Endothelial cell of hepatic sinusoid (primary cell): ENCODE measurements around the gene SNTA1.
"Not testable (repeated sequence)": the region's sequence is repeated elsewhere in the genome, so short reads cannot be mapped to it uniquely, and the experiment has no call there.

Experiments used
- in situ Hi-C: cut with HindIII; loops from 2 replicates; pipeline ENCODE4 v1.10.0; 2017; ENCODE audit warnings: low sequenced_read_pairs

SNTA1 gene

GRCh38 chr20:33466303-33466646 lies 22.7 kb upstream of the SNTA1 start:
- in situ Hi-C loops, result no loop called here

GRCh38 chr20:33465481-33466302 lies 22.1 kb upstream of the SNTA1 start:
- in situ Hi-C loops, result no loop called here

- in situ Hi-C loops, result not testable (repeated sequence)
These were observed 21.2 kb upstream of the SNTA1 start for GRCh38 chr20:33464759-33465158.

DNA sequence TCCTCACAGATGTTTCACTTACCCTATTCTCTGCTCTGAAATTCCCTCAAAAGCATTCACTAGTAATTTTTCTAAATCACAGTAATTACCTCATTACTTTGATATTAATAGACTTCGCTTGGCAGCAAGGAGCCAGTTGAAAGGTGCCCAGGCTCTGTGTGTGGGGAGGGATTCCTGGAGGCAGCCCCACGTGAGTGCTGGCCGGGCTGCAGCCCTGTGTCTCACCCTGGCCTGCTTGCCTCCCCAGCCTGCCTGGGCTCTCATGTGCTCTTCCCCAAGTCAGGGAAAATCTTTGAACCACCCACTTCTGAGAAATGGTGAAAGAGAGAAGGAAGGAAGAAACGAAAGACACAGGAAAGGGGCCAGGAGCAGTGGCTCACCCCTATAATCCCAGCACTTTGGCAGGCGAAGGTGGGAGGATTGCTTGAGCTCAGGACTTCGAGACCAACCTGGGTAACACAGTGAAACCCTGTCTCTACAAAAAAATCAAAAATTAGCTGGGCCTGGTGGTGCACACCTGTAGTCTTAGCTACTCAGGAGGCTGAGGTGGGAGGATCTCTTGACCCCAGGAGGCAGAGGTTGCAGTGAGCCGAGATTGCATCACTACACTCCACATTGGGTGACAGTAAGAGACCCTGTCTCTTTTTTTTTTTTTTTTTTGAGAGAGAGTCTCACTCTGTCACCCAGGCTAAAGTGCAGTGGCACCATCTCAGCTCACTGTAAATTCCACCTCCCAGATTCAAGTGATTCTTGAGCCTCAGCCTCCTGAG lies 20.0 kb upstream of the SNTA1 start:
- in situ Hi-C loops, result no loop called here

DNA sequence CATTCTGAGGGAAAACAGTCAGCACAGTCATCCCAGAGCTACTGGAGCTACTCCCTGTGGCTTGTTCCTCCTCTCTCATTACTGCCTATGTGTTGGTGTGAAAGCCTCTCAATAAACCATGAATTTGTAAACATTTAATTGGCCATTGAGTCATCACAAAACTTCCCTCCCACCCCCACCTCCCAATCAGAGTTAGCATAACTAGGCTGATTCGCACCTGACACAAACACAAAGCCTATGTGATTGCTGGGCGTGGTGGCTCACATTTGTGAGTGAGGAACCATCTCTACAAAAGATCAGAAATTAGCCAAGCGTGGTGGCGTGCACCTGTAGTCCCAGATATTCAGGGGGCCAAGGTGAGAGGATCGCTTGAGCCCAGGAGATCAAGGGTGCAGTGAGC lies 17.1 kb upstream of the SNTA1 start:
- in situ Hi-C loops, result no loop called here

GRCh38 chr20:33459599-33459998 lies 16.0 kb upstream of the SNTA1 start:
- in situ Hi-C loops, result no loop called here

GRCh38 chr20:33456916-33457642 lies 13.5 kb upstream of the SNTA1 start:
- in situ Hi-C loops, result not testable (repeated sequence)

GRCh38 chr20:33450867-33451266 lies 7.3 kb upstream of the SNTA1 start:
- in situ Hi-C loops, result no loop called here

DNA sequence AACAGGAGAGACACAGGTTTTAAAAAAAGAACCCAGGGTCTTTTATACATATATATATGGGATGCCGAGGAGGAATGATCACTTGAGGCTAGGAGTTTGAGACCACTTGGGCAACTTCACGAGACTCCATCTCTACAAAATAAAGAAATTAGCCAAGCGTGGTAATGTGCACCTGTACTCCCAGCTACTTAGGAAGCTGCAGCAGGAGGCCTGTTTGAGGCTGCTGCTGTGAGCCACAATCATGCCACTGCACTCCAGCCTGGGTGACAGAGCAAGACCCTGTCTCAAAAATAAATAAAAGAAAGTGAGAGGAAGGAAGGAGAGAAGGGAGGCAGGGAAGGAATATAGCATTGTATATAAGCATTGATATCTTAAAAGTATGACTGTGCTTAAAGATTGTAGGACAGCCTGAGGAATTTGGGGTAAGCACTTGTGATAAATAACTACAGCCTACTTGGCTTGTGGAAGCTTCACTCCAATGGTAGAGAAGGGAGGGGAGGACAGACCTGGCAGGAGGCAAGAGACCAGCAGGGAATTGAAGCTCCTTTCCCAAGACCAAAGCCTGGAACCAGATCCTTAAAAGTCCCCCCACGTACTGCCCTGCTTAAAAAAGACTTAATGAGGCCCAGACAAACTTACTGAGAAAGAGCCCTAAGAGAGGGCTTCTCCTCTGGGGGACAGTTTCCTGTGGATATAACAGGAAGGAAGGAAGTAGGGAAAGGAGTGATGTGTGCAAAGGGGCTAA lies 2.5 kb upstream of the SNTA1 start:
- in situ Hi-C loops, result loop anchor here (5.0 kb wide), 1 partner anchor 51 kb away; no protein-coding TSS in a partner anchor

GRCh38 chr20:33444797-33445560 lies 1.4 kb upstream of the SNTA1 start:
- in situ Hi-C loops, result loop anchor here (5.0 kb wide), 1 partner anchor 52 kb away; no protein-coding TSS in a partner anchor

DNA sequence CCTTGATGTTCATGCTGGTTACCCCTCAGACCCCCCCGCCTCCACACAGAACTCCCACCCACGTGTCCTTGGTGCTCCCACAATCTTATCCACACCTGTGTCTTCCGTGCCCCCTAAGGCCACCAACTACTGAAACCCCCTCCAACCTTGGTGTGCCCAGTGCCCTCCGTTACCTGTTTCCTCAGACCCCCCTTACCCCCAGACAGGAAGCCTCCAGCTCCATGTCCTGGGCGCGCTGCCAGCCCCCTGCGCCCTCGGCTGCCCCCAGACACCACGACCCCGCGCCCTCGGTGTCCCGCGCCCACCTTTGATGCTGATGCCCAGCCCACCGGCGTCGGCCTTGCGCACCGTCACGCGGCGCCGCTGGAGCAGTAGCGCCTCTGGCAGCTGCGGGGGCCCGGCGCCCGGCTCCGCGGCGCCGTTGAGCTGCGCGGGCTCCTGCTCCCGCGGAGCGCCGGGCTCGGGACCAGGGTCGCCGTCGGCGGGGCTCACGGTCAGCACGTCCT lies 504 bp downstream of the SNTA1 start:
- in situ Hi-C loops, result no loop called here

DNA sequence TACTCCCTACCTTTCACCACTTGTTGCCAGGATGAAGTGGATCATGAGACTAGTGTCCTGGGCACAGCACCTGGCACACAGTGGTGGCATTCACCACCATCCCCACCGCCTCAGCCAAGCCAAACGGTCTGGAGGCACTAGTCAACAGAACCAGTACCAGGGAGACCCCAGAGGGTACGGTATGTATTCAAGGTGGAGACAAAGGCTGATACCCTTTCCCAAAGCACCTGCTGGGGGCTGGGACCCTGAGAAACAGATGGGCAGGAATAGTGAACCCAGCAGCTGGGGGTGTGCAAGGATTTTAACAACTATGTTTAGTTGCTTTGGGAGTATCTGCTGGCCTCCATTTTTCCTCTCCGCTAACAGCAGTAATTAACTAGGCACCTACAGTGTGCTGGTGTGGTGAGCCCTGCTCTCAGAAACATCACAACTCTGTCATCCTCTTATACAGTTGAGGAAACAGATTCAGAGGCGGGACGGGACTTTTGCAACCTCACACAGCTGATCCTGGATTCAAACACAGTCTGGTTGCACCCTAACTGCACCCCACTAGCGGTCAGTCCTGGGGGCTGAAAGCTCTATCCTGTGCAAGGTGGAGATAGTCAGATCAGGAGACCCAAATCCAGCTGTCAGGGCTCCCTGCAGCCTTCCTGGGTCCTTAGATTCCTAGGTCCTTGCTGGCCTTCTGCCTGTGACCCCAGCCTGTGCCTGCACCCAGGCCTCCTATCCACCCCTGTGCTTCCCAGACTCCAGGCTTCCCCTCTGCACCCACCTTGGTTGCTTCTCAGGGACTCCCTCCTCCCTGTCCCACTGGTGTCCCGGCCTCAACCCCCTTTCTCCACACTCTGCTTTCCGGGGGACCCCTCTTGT lies 1.2 kb downstream of the SNTA1 start:
- in situ Hi-C loops, result no loop called here

DNA sequence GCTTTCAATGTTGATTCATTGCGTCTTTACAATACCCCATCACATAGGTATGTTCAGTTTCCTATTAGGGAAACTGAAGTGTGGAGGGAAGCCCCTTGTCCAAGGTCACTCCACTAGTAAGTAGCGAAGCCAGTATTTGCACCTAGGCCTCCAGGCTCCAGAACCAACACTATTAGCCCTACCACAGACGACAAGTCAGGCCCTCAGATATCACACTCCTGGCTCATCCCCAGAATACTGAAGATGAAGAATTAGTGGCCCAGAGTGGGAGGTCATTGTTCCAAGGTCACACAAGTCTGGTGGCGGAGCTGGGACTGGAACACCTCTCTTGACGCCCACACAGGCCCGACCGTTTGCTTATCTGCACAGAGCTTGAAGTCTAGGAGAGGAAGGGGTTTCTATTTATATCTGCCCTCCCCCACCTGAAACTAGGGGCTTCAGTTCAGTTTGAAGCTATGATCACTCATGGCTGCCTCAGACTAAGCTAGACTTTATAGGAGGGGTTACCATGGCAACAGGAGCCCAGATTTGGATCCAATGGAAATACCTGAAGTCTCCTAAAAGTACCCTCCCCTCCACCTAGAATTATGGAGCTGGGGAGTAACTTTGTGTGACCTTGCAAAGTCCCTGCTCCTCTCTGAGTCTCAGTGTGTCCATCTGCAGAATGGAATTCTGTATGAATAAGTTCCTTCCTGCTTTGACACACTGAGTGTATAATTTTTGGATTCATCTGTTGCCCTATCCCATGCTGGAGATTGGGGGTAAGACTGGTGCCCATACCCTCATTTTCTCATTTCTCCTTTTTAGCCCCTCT lies 2.2 kb downstream of the SNTA1 start:
- in situ Hi-C loops, result no loop called here

DNA sequence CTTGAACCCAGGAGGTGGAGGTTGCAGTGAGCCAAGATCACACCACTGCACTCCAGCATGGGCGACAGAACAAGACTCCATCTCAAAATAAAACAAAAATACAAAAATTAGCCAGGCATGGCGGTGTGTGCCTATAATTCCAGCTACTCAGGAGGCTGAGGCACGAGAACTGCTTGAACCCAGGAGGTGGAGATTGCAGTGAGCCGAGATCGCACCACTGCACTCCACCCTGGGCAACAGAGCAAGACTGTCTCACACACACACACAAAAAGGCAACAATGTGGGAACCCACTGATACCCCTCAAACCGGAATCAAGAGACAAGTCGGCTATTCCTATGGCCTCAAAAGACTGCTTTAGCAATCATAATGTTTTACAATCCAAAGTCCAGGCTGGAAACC lies 3.0 kb downstream of the SNTA1 start:
- in situ Hi-C loops, result not testable (repeated sequence)

- in situ Hi-C loops, result no loop called here
These were observed 5.1 kb downstream of the SNTA1 start for GRCh38 chr20:33438481-33438880.

DNA sequence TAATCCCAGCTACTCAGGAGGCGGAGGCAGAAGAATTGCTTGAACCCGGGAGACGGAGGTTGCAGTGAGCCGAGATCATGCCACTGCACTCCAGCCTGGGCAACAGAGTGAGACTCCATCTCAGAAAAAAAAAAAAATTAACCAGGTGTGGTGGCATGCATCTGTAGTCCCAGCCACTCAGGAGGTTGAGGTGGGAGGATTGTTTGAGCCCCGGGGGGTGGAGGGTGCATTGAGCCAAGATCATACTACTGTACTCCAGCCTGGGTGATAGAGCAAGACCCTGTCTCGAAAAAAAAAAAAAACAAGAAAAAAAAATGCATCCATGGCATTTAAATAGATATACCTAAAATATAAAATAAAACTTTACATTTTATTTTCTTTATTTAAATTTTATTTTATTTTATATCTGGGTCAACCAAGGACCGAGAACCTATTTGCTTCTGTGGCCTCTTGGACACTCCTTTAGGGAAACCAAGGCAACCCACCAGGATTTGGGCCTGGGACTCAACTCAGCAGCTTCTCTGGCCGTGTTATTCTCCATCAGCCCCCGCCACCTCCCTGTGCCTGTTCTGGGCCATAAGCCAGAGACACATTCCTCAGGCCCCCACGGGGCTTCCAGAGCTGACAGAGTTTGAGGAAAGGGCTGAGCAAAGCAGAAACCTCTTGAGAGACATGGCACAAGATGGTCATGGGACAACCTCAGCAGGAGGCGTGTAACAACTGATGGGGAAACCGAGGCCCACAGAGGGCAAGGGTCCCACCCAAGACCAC lies 6.2 kb downstream of the SNTA1 start:
- in situ Hi-C loops, result no loop called here

- in situ Hi-C loops, result no loop called here
These were observed 9.1 kb downstream of the SNTA1 start for GRCh38 chr20:33434434-33434833.
